ENCODE data around the gene HMGN2.

DNA sequence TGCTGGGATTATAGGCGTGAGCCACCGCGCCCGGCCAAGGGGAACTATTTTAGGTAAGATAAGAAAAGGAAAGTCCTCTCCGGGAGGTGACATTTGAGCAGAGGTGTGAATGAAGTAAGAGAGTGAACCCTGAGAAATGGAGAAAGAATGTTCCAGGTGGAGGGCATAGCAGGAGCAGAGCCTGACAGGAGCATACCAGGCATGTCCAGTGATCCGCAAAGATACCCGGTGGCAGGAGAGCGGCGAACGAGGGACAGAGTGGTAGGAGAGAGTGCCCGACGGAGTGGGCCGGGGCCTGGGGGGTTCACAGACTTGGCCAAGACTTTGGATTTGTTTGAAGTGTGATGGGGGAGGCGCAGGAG is 49.4 kb downstream of the HMGN2 start:
- no peak for TF ChIP-seq EZH2 (IDR thresholded peaks at IDR 0.05; ENCODE audit: borderline replicate concordance, low read depth, low read length, severe bottlenecking)
- TF ChIP-seq, protein P1, sequence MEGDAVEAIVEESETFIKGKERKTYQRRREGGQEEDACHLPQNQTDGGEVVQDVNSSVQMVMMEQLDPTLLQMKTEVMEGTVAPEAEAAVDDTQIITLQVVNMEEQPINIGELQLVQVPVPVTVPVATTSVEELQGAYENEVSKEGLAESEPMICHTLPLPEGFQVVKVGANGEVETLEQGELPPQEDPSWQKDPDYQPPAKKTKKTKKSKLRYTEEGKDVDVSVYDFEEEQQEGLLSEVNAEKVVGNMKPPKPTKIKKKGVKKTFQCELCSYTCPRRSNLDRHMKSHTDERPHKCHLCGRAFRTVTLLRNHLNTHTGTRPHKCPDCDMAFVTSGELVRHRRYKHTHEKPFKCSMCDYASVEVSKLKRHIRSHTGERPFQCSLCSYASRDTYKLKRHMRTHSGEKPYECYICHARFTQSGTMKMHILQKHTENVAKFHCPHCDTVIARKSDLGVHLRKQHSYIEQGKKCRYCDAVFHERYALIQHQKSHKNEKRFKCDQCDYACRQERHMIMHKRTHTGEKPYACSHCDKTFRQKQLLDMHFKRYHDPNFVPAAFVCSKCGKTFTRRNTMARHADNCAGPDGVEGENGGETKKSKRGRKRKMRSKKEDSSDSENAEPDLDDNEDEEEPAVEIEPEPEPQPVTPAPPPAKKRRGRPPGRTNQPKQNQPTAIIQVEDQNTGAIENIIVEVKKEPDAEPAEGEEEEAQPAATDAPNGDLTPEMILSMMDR (IDR thresholded peaks at IDR 0.05; ENCODE audit: borderline replicate concordance, extremely low read depth, low read length, poor library complexity, severe bottlenecking): no peak

Data from DND-41 (cell line).